Measurements from ENCODE around the gene RUBCN. TPM values are rescaled to one million over a fixed set of nuclear protein-coding genes. Genes with fewer than 3 reads are reported as not detected.
"Not testable (repeated sequence)": the region's sequence is repeated elsewhere in the genome, so short reads cannot be mapped to it uniquely, and the experiment has no call there.

Gene RUBCN
- total and polyA plus RNA-seq, 9 of the 15 experiments (the other 6 are each of a cell fraction or from before 2014, with no cell fraction given): 8.4 to 24.0 (median 11.9) TPM

DNA sequence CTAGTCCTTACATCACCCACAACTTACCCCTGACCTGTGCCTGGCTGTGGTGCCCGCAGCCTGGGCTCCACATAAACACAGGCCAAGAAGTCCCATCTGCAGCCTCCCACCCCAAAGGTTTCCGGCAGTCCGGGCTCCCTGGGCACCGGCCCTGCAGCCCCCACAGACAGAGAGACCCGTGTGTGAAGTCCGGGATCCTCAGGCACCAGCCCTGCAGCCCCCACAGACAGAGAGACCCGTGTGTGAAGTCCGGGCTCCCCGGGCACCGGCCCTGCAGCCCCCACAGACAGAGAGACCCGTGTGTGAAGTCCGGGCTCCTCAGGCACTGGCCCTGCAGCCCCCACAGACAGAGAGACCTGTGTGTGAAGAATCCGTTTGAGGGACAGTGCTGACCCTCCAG is 78.0 kb downstream of the RUBCN start:
- H3K9me3 ChIP-seq (replicated peaks; ENCODE audit: control insufficient read depth, insufficient read depth, low read depth, low read length); H3K27me3 ChIP-seq (ENCODE audit: control insufficient read depth in 2 of 2, insufficient read depth in 2 of 2, low read length in 2 of 2); BruUV-seq (replicated peaks); FAIRE-seq; H3K79me2 ChIP-seq (ENCODE audit: control insufficient read depth, insufficient read depth, low read length); H4K20me1 ChIP-seq (replicated peaks; ENCODE audit: control insufficient read depth, insufficient read depth, low read length); ATAC-seq; H3K27ac ChIP-seq (ENCODE audit: extremely low read depth, low read depth, low read length); POLR2A ChIA-PET; H3K36me3 ChIP-seq (ENCODE audit: control insufficient read depth, insufficient read depth, low read length); intact Hi-C loops (cut with micrococcal nuclease); CTCF ChIA-PET (ENCODE audit: low intra/inter-chr PET ratio); H3K4me2 ChIP-seq (ENCODE audit: insufficient read depth, low read length); H3K9me1 ChIP-seq (ENCODE audit: control insufficient read depth, insufficient read depth, low read length); H2AFZ ChIP-seq (ENCODE audit: low read depth, low read length); DNase-seq (ENCODE audit: extremely low read depth in 1 of 4, low spot score in 3 of 4); H3K9ac ChIP-seq (ENCODE audit: insufficient read depth in 1 of 2, low read depth in 2 of 2, low read length in 2 of 2); H3K4me3 ChIP-seq: not testable (repeated sequence)
- H3K4me1 ChIP-seq (replicated peaks in 1 of 2; ENCODE audit: control insufficient read depth in 2 of 2, insufficient read depth in 2 of 2, low read length in 2 of 2): peaks cover 0 to 22% of the 10 kb centered on the region in 2 experiments; a peak in 2 of 5 replicates
- in situ Hi-C loops (cut with MboI): loop anchor here (10.0 kb wide), 2 partner anchors 1914 to 1954 kb away; no protein-coding TSS in a partner anchor
- WGBS (ENCODE audit: insufficient coverage, low coverage, missing lambda C conversion rate): 54% methylated on average over 13 of the region's 13 CpGs

GRCh38 chr3:197657541-197658292 is 79.0 kb downstream of the RUBCN start:
- H3K4me3 ChIP-seq; POLR2A ChIA-PET; FAIRE-seq; H4K20me1 ChIP-seq (replicated peaks; ENCODE audit: control insufficient read depth, insufficient read depth, low read length); H3K36me3 ChIP-seq (ENCODE audit: control insufficient read depth, insufficient read depth, low read length); DNase-seq (ENCODE audit: extremely low read depth in 1 of 4, low spot score in 3 of 4); intact Hi-C loops (cut with micrococcal nuclease); H3K79me2 ChIP-seq (ENCODE audit: control insufficient read depth, insufficient read depth, low read length); H3K9me1 ChIP-seq (ENCODE audit: control insufficient read depth, insufficient read depth, low read length); H2AFZ ChIP-seq (ENCODE audit: low read depth, low read length); BruUV-seq (replicated peaks); H3K4me2 ChIP-seq (ENCODE audit: insufficient read depth, low read length); H3K9me3 ChIP-seq (replicated peaks; ENCODE audit: control insufficient read depth, insufficient read depth, low read depth, low read length); H3K27me3 ChIP-seq (ENCODE audit: control insufficient read depth in 2 of 2, insufficient read depth in 2 of 2, low read length in 2 of 2); H3K27ac ChIP-seq (ENCODE audit: extremely low read depth, low read depth, low read length); ATAC-seq; H3K9ac ChIP-seq (ENCODE audit: insufficient read depth in 1 of 2, low read depth in 2 of 2, low read length in 2 of 2); CTCF ChIA-PET (ENCODE audit: low intra/inter-chr PET ratio): not testable (repeated sequence)
- in situ Hi-C loops (cut with MboI): loop anchor here (10.0 kb wide), 2 partner anchors 1913 to 1953 kb away; no protein-coding TSS in a partner anchor
- H3K4me1 ChIP-seq (replicated peaks in 1 of 2; ENCODE audit: control insufficient read depth in 2 of 2, insufficient read depth in 2 of 2, low read length in 2 of 2): peaks cover 0 to 22% of the 10 kb centered on the region in 2 experiments; a peak in 2 of 5 replicates
- WGBS (ENCODE audit: insufficient coverage, low coverage, missing lambda C conversion rate): 78% methylated on average over 18 of the region's 30 CpGs

DNA sequence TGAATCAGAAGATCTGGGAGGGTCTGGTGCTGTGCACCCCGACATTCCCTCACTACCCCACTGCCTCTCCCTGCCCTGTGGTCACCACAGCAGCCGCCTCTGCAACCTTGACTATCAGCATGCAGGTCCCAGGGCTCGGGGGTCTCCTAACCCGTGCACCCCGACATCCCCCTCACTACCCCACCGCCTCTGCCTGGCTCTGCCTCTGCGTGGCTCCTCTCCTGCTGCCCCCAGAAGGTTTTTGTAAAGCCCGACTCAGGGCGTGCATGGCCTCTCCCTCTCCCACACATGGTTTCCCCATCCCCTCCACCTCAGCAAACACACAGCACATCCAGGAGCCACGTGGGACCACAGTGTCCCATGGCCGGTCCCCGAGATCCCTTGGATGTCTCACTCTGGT is 79.7 kb downstream of the RUBCN start:
- H3K79me2 ChIP-seq (ENCODE audit: control insufficient read depth, insufficient read depth, low read length); ATAC-seq; FAIRE-seq; H3K27me3 ChIP-seq (ENCODE audit: control insufficient read depth in 2 of 2, insufficient read depth in 2 of 2, low read length in 2 of 2); CTCF ChIA-PET (ENCODE audit: low intra/inter-chr PET ratio); H3K9ac ChIP-seq (ENCODE audit: insufficient read depth in 1 of 2, low read depth in 2 of 2, low read length in 2 of 2); H3K4me2 ChIP-seq (ENCODE audit: insufficient read depth, low read length); intact Hi-C loops (cut with micrococcal nuclease); H3K9me3 ChIP-seq (replicated peaks; ENCODE audit: control insufficient read depth, insufficient read depth, low read depth, low read length); DNase-seq (ENCODE audit: extremely low read depth in 1 of 4, low spot score in 3 of 4); BruUV-seq (replicated peaks); H3K4me3 ChIP-seq; H3K36me3 ChIP-seq (ENCODE audit: control insufficient read depth, insufficient read depth, low read length); H2AFZ ChIP-seq (ENCODE audit: low read depth, low read length); H4K20me1 ChIP-seq (replicated peaks; ENCODE audit: control insufficient read depth, insufficient read depth, low read length); H3K9me1 ChIP-seq (ENCODE audit: control insufficient read depth, insufficient read depth, low read length); H3K27ac ChIP-seq (ENCODE audit: extremely low read depth, low read depth, low read length); POLR2A ChIA-PET: not testable (repeated sequence)
- 79% methylated on average over 8 of the region's 12 CpGs for WGBS (ENCODE audit: insufficient coverage, low coverage, missing lambda C conversion rate)
- H3K4me1 ChIP-seq (replicated peaks in 1 of 2; ENCODE audit: control insufficient read depth in 2 of 2, insufficient read depth in 2 of 2, low read length in 2 of 2): peaks cover 0 to 22% of the 10 kb centered on the region in 2 experiments; a peak in 2 of 5 replicates
- in situ Hi-C loops (cut with MboI): loop anchor here (10.0 kb wide), 2 partner anchors 1912 to 1952 kb away; no protein-coding TSS in a partner anchor

GRCh38 chr3:197656129-197656528 is 80.6 kb downstream of the RUBCN start:
- H3K27ac ChIP-seq (ENCODE audit: extremely low read depth, low read depth, low read length); CTCF ChIA-PET (ENCODE audit: low intra/inter-chr PET ratio); H3K4me2 ChIP-seq (ENCODE audit: insufficient read depth, low read length); ATAC-seq; H3K27me3 ChIP-seq (ENCODE audit: control insufficient read depth in 2 of 2, insufficient read depth in 2 of 2, low read length in 2 of 2); H3K79me2 ChIP-seq (ENCODE audit: control insufficient read depth, insufficient read depth, low read length); H4K20me1 ChIP-seq (replicated peaks; ENCODE audit: control insufficient read depth, insufficient read depth, low read length); H3K9me3 ChIP-seq (replicated peaks; ENCODE audit: control insufficient read depth, insufficient read depth, low read depth, low read length); H2AFZ ChIP-seq (ENCODE audit: low read depth, low read length); BruUV-seq (replicated peaks); H3K9ac ChIP-seq (ENCODE audit: insufficient read depth in 1 of 2, low read depth in 2 of 2, low read length in 2 of 2); H3K9me1 ChIP-seq (ENCODE audit: control insufficient read depth, insufficient read depth, low read length); FAIRE-seq; H3K4me3 ChIP-seq; DNase-seq (ENCODE audit: extremely low read depth in 1 of 4, low spot score in 3 of 4); POLR2A ChIA-PET; H3K36me3 ChIP-seq (ENCODE audit: control insufficient read depth, insufficient read depth, low read length); intact Hi-C loops (cut with micrococcal nuclease): not testable (repeated sequence)
- H3K4me1 ChIP-seq (replicated peaks in 1 of 2; ENCODE audit: control insufficient read depth in 2 of 2, insufficient read depth in 2 of 2, low read length in 2 of 2): peaks cover 0 to 18% of the 10 kb centered on the region in 2 experiments; a peak in 2 of 5 replicates
- WGBS (ENCODE audit: insufficient coverage, low coverage, missing lambda C conversion rate): 58% methylated on average over 2 of the region's 3 CpGs
- in situ Hi-C loops (cut with MboI): loop anchor here (10.0 kb wide), 2 partner anchors 1911 to 1951 kb away; no protein-coding TSS in a partner anchor
